Neuronal stem cell (in vitro differentiated cells): ENCODE data around the gene TBX1.

Experiments
- DNase-seq: peaks from one replicate; pipeline ENCODE4 v3.0.0-alpha.2; 2013; ENCODE audit warnings: low spot score
- H2AFZ ChIP-seq: one replicate; pipeline ENCODE4 v1.6.1; 2013; ENCODE audit warnings: mild to moderate bottlenecking, low read length, inconsistent platforms
- H2AK5ac ChIP-seq: 2 replicates; pipeline ENCODE4 v1.6.1; 2013; ENCODE audit warnings: low read depth, mild to moderate bottlenecking, inconsistent platforms, low read length, moderate library complexity, mixed read lengths
- H2BK120ac ChIP-seq: 2 replicates; pipeline ENCODE4 v1.6.1; 2013; ENCODE audit warnings: low read depth, mild to moderate bottlenecking, inconsistent platforms, low read length, moderate library complexity, mixed read lengths
- H2BK12ac ChIP-seq: one replicate; pipeline ENCODE4 v1.6.1; 2013; ENCODE audit warnings: low read length, inconsistent platforms
- H2BK15ac ChIP-seq: 2 replicates; pipeline ENCODE4 v1.6.1; 2013; ENCODE audit warnings: mild to moderate bottlenecking, low read length, inconsistent platforms, mixed read lengths
- H2BK5ac ChIP-seq: one replicate; pipeline ENCODE4 v1.6.1; 2013; ENCODE audit warnings: inconsistent platforms, mild to moderate bottlenecking, low read length, moderate library complexity
- H3K14ac ChIP-seq: one replicate; pipeline ENCODE4 v1.6.1; 2013; ENCODE audit warnings: low read length, inconsistent platforms
- H3K18ac ChIP-seq: 2 replicates; pipeline ENCODE4 v1.6.1; 2013; ENCODE audit warnings: low read length, inconsistent platforms
- H3K23ac ChIP-seq: 2 replicates; pipeline ENCODE4 v1.6.1; 2013; ENCODE audit warnings: low read depth, mild to moderate bottlenecking, mixed read lengths, low read length, inconsistent platforms; ENCODE audit not compliant: poor library complexity
- H3K27ac ChIP-seq: replicated peaks from 3 replicates; pipeline ENCODE4 v1.5.1; 2013; ENCODE audit warnings: low read length, inconsistent platforms
- H3K27me3 ChIP-seq, 3 experiments: 2 replicates each; pipeline ENCODE4 v1.6.1; 2013; ENCODE audit warnings: low read length in 3 of 3, mild to moderate bottlenecking in 2 of 3, inconsistent platforms in 1 of 3, low read depth in 1 of 3, mixed read lengths in 1 of 3, moderate library complexity in 1 of 3; ENCODE audit not compliant: control insufficient read depth in 3 of 3, insufficient read depth in 3 of 3
- H3K36me3 ChIP-seq, 2 donors: replicated peaks in 1 of 2; 2 replicates each; pipeline ENCODE4 v1.6.1; 2013; ENCODE audit warnings: low read length in 2 of 2; ENCODE audit not compliant: control insufficient read depth in 2 of 2, insufficient read depth in 2 of 2
- H3K4ac ChIP-seq: 2 replicates; pipeline ENCODE4 v1.6.1; 2013; ENCODE audit warnings: inconsistent platforms, mild to moderate bottlenecking, low read length, moderate library complexity
- H3K4me1 ChIP-seq, 2 donors: 1 replicate in 1 of 2; 2 replicates in 1 of 2; pipeline ENCODE4 v1.6.1; 2013; ENCODE audit warnings: low read length in 2 of 2, low read depth in 1 of 2; ENCODE audit not compliant: control insufficient read depth in 2 of 2, insufficient read depth in 1 of 2
- H3K4me2 ChIP-seq: one replicate; pipeline ENCODE4 v1.6.1; 2013; ENCODE audit warnings: mild to moderate bottlenecking, low read length, inconsistent platforms; ENCODE audit not compliant: insufficient read depth, poor library complexity, severe bottlenecking
- H3K4me3 ChIP-seq, 2 donors: 2 replicates each; pipeline ENCODE4 v1.5.1; 2013; ENCODE audit warnings: low read length in 2 of 2, mild to moderate bottlenecking in 2 of 2, inconsistent platforms in 1 of 2, moderate library complexity in 1 of 2
- H3K79me1 ChIP-seq: one replicate; pipeline ENCODE4 v1.6.1; 2013; ENCODE audit warnings: low read depth, mild to moderate bottlenecking, inconsistent platforms, low read length, moderate library complexity
- H3K9ac ChIP-seq: one replicate; pipeline ENCODE4 v1.6.1; 2013; ENCODE audit warnings: mild to moderate bottlenecking, low read depth, low read length, inconsistent platforms; ENCODE audit not compliant: poor library complexity
- H3K9me3 ChIP-seq, 2 donors: replicated peaks in 1 of 2; 2 replicates each; pipeline versions ENCODE3 to v1.6.1; 2013; ENCODE audit warnings: low read length in 2 of 2, mild to moderate bottlenecking in 2 of 2, inconsistent platforms in 1 of 2, low read depth in 1 of 2, mixed read lengths in 1 of 2, moderate library complexity in 1 of 2; ENCODE audit not compliant: control insufficient read depth in 2 of 2, insufficient read depth in 1 of 2
- H4K8ac ChIP-seq: one replicate; pipeline ENCODE4 v1.6.1; 2013; ENCODE audit warnings: low read depth, mild to moderate bottlenecking, inconsistent platforms, low read length, moderate library complexity
- H4K91ac ChIP-seq: one replicate; pipeline ENCODE4 v1.6.1; 2013; ENCODE audit warnings: low read length, low read depth, mild to moderate bottlenecking, inconsistent platforms; ENCODE audit not compliant: poor library complexity
- WGBS, 2 donors: extraction: QIAGEN DNeasy Blood & Tissue Kit; methylation state at CpG; one replicate each; pipeline ENCODE4 v1.1.7; 2013; ENCODE audit warnings: missing lambda C conversion rate in 2 of 2, mixed read lengths in 1 of 2; ENCODE audit not compliant: insufficient read length in 2 of 2, insufficient replicate concordance in 1 of 2; ENCODE audit errors: extremely low coverage in 2 of 2; 5-methylcytosine and 5-hydroxymethylcytosine counted together

Gene TBX1

GRCh38 chr22:19761725-19762567 lies 1.4 kb downstream of the TBX1 start:
- no CpG with 5 or more reads among the region's 33 CpGs for WGBS, 2 donors

DNA sequence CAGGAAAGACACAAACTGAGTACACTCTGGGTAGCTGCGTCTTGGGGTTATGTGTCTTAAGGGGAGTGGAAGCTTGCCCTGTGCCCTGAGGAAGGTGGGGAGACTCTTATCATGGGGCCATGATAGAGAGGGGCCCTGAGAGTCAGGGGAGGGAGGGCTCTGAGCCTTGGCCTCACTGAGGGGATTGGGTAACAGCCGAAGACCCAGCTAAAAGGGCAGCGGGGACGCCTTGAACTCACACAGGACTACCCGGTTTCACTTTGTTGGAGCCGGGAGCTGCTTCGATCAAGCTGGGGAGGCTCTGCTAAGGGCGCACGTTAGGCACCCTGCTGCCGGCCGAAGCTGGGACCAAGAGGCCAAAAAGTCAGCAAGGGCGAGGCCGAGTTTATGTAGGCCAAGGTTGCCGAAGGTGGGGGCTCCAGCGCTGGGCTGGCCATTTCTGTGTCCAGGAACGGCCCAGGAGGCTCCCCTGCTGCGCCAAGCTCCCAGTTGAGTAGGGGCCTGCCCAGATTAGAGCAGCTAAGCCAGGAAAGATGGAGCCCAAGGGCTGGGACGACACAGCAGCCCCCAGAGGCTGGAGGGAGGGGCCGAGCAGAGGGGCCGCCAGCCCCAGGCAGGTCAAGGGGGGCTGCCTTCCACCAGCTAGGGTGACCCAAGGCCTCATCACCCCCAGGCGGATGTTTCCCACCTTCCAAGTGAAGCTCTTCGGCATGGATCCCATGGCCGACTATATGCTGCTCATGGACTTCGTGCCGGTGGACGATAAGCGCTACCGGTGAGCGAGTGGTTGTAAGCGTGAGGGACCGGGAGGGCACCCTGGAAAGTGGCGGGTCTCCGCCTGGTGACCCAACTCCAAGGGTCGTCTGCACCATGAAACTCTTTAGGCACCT lies 2.2 kb downstream of the TBX1 start:
- H3K9ac ChIP-seq = no peak overlapping the region

More at GRCh38 chr22:19761725-19762567, 1.4 kb downstream of the TBX1 start:
- Histone ChIP-seq H3K14ac (no peak overlapping the region), H3K4me2 (peak overlapping the region; percentile 18), H3K23ac (peak overlapping the region; percentile 94), H3K27ac (no peak overlapping the region), H3K9ac (no peak overlapping the region), H2BK120ac (no peak overlapping the region), H3K18ac (peak overlapping the region; percentile 83), H4K8ac (no peak overlapping the region), H3K4me1 (peaks cover 6 to 9% of the 10 kb centered on the region in 2 donors), H2BK15ac (peak overlapping the region; percentile 98), H2BK5ac (peak overlapping the region; percentile 75), H4K91ac (no peak overlapping the region), H3K79me1 (no peaks in the 10 kb centered on the region), H2AK5ac (peak overlapping the region; percentile 97), H3K4ac (peak overlapping the region; percentile 37), H3K4me3 (peak overlapping the region in 1 of 2 donors; percentile 49), H3K9me3 (peaks cover 6 to 14% of the 10 kb centered on the region in 2 donors), H2AFZ (peak overlapping the region; percentile 81), H3K36me3 (no peaks in the 10 kb centered on the region), H2BK12ac (peak overlapping the region; percentile 73), H3K27me3 (peaks cover 86 to 96% (median 93%) of the 10 kb centered on the region in 3 experiments)
- no peak for DNase-seq

DNA sequence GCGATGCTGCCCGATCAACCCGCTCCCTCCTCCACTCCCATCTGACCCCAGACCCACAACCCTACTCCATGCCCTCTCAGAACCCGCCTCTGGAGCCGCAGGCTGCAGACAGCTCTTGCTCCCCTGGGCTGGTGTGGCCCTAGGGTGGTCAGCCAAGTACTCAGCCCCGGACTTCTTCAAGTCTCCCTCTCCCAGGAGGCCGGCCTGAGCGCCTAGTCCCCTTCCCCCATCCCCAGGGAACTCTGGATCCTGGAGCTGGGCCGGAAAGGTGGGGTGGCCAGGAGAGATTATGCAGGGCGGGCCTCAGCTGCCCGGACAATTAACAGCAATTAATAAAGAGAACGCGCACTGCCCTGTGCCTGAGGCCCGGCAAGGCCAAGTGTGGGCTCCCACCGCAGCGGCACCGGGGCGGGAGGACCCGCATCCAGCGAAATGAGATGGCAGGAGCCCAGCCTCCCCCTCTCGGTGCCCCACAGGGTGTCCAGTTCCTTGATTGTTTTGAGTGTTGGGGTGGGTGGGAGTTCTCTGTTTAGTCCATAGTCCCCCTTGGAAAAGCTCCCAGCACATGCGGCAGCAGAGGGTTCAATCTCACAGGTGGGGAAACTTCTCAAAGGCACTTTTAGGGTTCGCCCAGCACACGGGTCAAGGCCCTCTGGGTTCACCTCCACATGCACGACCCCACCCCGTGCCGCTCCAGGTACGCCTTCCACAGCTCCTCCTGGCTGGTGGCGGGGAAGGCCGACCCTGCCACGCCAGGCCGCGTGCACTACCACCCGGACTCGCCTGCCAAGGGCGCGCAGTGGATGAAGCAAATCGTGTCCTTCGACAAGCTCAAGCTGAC lies 3.1 kb downstream of the TBX1 start:
- Histone ChIP-seq H4K91ac (no peak overlapping the region), H4K8ac (no peak overlapping the region), H3K18ac (peak overlapping the region; percentile 94), H3K23ac (peak overlapping the region; percentile 94), H3K4ac (no peak overlapping the region), H2BK5ac (peak overlapping the region; percentile 75), H3K9me3 (peaks cover 9 to 14% of the 10 kb centered on the region in 2 donors), H2BK15ac (peak overlapping the region; percentile 89), H2BK120ac (no peak overlapping the region), H3K9ac (peak overlapping the region; percentile 84), H3K36me3 (no peaks in the 10 kb centered on the region), H2AK5ac (peak overlapping the region; percentile 97), H3K4me2 (no peak overlapping the region), H3K14ac (peak overlapping the region; percentile 56), H3K4me3 (peak overlapping the region in 1 of 2 donors; percentile 59), H2AFZ (no peak overlapping the region), H3K4me1 (peaks cover 14 to 16% of the 10 kb centered on the region in 2 donors), H3K27me3 (peaks cover 87 to 96% (median 93%) of the 10 kb centered on the region in 3 experiments), H3K79me1 (no peaks in the 10 kb centered on the region), H2BK12ac (no peak overlapping the region), H3K27ac (no peak overlapping the region)
- no peak for DNase-seq
- WGBS, 2 donors = no CpG with 5 or more reads among the region's 39 CpGs

More for the DNA sequence above, 2.2 kb downstream of the TBX1 start:
- peak overlapping the region; percentile 97 for H2AK5ac ChIP-seq
- H2BK5ac ChIP-seq = peak overlapping the region; percentile 75
- peak overlapping the region; percentile 37 for H3K4ac ChIP-seq
- no peaks in the 10 kb centered on the region for H3K79me1 ChIP-seq
- H2BK12ac ChIP-seq = peak overlapping the region; percentile 73
- H3K4me3 ChIP-seq = peak overlapping the region in 1 of 2 donors; percentile 32
- WGBS, 2 donors = no CpG with 5 or more reads among the region's 34 CpGs
- H4K91ac ChIP-seq = no peak overlapping the region
- no peaks in the 10 kb centered on the region for H3K36me3 ChIP-seq
- peak overlapping the region; percentile 98 for H2BK15ac ChIP-seq
- H4K8ac ChIP-seq = no peak overlapping the region
- H3K4me2 ChIP-seq = peak overlapping the region; percentile 18
- no peak overlapping the region for H3K27ac ChIP-seq
- peak overlapping the region; percentile 94 for H3K23ac ChIP-seq
- H2BK120ac ChIP-seq = no peak overlapping the region
- H3K18ac ChIP-seq = peak overlapping the region; percentile 87
- peaks cover 87 to 96% (median 93%) of the 10 kb centered on the region in 3 experiments for H3K27me3 ChIP-seq
- peak overlapping the region; percentile 6 for H3K14ac ChIP-seq
- H3K4me1 ChIP-seq = peaks cover 10 to 13% of the 10 kb centered on the region in 2 donors
- DNase-seq = no peak
- H2AFZ ChIP-seq = peak overlapping the region; percentile 81
- H3K9me3 ChIP-seq = peaks cover 7 to 14% of the 10 kb centered on the region in 2 donors
